Keratinocyte (primary cell): Measurements from ENCODE around the gene ADGRA1. TPM values are rescaled to one million over a fixed set of nuclear protein-coding genes. Genes with fewer than 3 reads are reported as not detected.

Experiments used
- DNase-seq: peaks from one replicate; pipeline ENCODE4 v3.0.0-alpha.2; 2011; ENCODE audit warnings: low read depth, missing footprints, low spot score
- FAIRE-seq: peaks from 2 replicates; lab custom pipeline; 2011; peaks lifted over from hg19 to GRCh38; lab: Jason Lieb, UNC
- H2AFZ ChIP-seq: 2 replicates; pipeline ENCODE4 v1.6.0; 2012; ENCODE audit warnings: low read length, control low read depth, inconsistent platforms; ENCODE audit not compliant: control insufficient read depth
- H3K27ac ChIP-seq: 2 replicates; pipeline ENCODE4 v1.5.1; 2011; ENCODE audit warnings: low read length; ENCODE audit not compliant: control insufficient read depth, insufficient read depth
- H3K27me3 ChIP-seq: 3 replicates; pipeline ENCODE4 v1.6.0; 2011; ENCODE audit warnings: low read length; ENCODE audit not compliant: control insufficient read depth, insufficient read depth; ENCODE audit errors: extremely low read depth
- H3K36me3 ChIP-seq, 2 experiments: 2 replicates in 1 of 2; 3 replicates in 1 of 2; pipeline ENCODE4 v1.5.1; 2011; ENCODE audit warnings: low read length in 2 of 2, mild to moderate bottlenecking in 1 of 2; ENCODE audit not compliant: control insufficient read depth in 2 of 2, insufficient read depth in 2 of 2; ENCODE audit errors: extremely low read depth in 1 of 2
- H3K4me1 ChIP-seq: 3 replicates; pipeline ENCODE4 v1.5.1; 2011; ENCODE audit warnings: low read length; ENCODE audit not compliant: control insufficient read depth, insufficient read depth; ENCODE audit errors: extremely low read depth
- H3K4me2 ChIP-seq: 3 replicates; pipeline ENCODE4 v1.6.0; 2011; ENCODE audit warnings: low read depth, low read length; ENCODE audit not compliant: control insufficient read depth, insufficient read depth; ENCODE audit errors: extremely low read depth
- H3K4me3 ChIP-seq, 3 experiments: fragments of 200-600 bp in 1 of 3; sonication (generic) in 1 of 3; 2 replicates in 2 of 3; 3 replicates in 1 of 3; pipeline ENCODE4 v1.5.1; 2011 to 2016; ENCODE audit warnings: low read length in 3 of 3, mild to moderate bottlenecking in 3 of 3, control low read depth in 2 of 3, inconsistent platforms in 1 of 3, low read depth in 1 of 3, mixed read lengths in 1 of 3, mixed run types in 1 of 3, moderate library complexity in 1 of 3; ENCODE audit not compliant: control insufficient read depth in 2 of 3, insufficient read depth in 2 of 3; ENCODE audit errors: extremely low read depth in 1 of 3
- H3K79me2 ChIP-seq: 2 replicates; pipeline ENCODE4 v1.6.0; 2012; ENCODE audit warnings: low read length; ENCODE audit not compliant: control insufficient read depth, insufficient read depth
- H3K9ac ChIP-seq: 3 replicates; pipeline ENCODE4 v1.6.0; 2011; ENCODE audit warnings: low read length; ENCODE audit not compliant: control insufficient read depth, insufficient read depth; ENCODE audit errors: extremely low read depth
- H3K9me1 ChIP-seq: 3 replicates; pipeline ENCODE4 v1.6.0; 2011; ENCODE audit warnings: low read length; ENCODE audit not compliant: control insufficient read depth, insufficient read depth; ENCODE audit errors: extremely low read depth
- H3K9me3 ChIP-seq: 2 replicates; pipeline ENCODE4 v1.5.1; 2012; ENCODE audit warnings: low read depth, low read length; ENCODE audit not compliant: control insufficient read depth
- H4K20me1 ChIP-seq: 3 replicates; pipeline ENCODE4 v1.6.0; 2011; ENCODE audit warnings: low read length; ENCODE audit not compliant: control insufficient read depth, insufficient read depth; ENCODE audit errors: extremely low read depth
- CTCF ChIP-seq, 3 experiments: IDR thresholded peaks in 1 of 3; conservative IDR thresholded peaks in 1 of 3; optimal IDR thresholded peaks in 1 of 3; 2 replicates in 2 of 3; 3 replicates in 1 of 3; pipeline versions ENCODE3 to v1.5.1; 2011; ENCODE audit warnings: low read length in 3 of 3, mild to moderate bottlenecking in 3 of 3, moderate library complexity in 2 of 3, control low read depth in 1 of 3, inconsistent platforms in 1 of 3; ENCODE audit not compliant: insufficient read depth in 2 of 3; ENCODE audit errors: extremely low read depth in 1 of 3
- EZH2 ChIP-seq: IDR thresholded peaks from one replicate; pipeline ENCODE4 v1.6.1; 2012; ENCODE audit warnings: inconsistent platforms, mild to moderate bottlenecking, low read length, moderate library complexity
- dilution Hi-C: fragments of 300-500 bp; cut with MboI; formaldehyde crosslinking; loops from one replicate; pipeline ENCODE4 v1.7.0; 2020; ENCODE audit warnings: low sequenced_read_pairs; ENCODE audit not compliant: extremely low pct_ligation_motif_present
- polyA plus RNA-seq, 5 experiments: library from polyadenylated mRNA; depleted of rRNA in 3 of 5; stranded (reverse) in 3 of 5; stranded (forward) in 1 of 5; unstranded in 1 of 5; fragments of >200 nt; gene quantifications; 1 replicate in 1 of 5; 2 replicates in 3 of 5; 3 replicates in 1 of 5; pipeline versions ENCODE4 v1.2.1 to v1.2.3, GENCODE V29; 2011 to 2012; ENCODE audit warnings: missing spikeins in 2 of 5, low read depth in 1 of 5, low replicate concordance in 1 of 5

Gene ADGRA1
- polyA plus RNA-seq, 1 donor (not counting 4 experiments of a cell fraction or from before 2014, with no cell fraction given): not detected

DNA sequence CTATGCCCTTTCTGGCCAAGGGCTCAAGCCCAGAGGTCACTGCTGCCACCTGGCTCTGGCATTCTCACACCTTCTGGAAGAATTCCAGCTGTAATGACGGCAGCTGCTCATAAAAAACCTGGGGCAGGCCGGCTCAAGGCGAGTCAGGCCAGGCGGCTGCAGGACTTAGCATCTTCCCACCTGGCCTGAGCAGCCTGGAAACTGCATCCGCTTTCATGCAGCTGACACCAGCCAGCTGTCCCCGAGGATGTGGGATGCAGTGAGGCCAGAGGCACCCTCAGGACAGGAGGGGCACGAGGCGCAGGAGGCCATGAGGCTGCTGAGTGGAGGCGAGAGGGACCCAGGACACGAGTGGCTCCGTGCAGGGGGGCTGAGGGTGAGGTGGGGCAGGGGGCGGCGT, 47.5 kb upstream of the ADGRA1 start:
- DNase-seq (no peak), FAIRE-seq (no peak)
- H3K4me2 ChIP-seq: no peak overlapping the region
- H3K9me1 ChIP-seq: no peaks in the 10 kb centered on the region
- no peaks in the 10 kb centered on the region for H3K4me1 ChIP-seq
- no peaks in the 10 kb centered on the region for H3K36me3 ChIP-seq
- TF ChIP-seq CTCF (optimal IDR thresholded peaks at IDR 0.05 in 1 of 3, IDR thresholded peaks at IDR 0.05 in 1 of 3, conservative IDR thresholded peaks at IDR 0.05 in 1 of 3; ENCODE audit: extremely low read depth in 1 of 3, insufficient read depth in 2 of 3, low read length in 3 of 3) (no peak), EZH2 (no peak)
- no peaks in the 10 kb centered on the region for H3K9me3 ChIP-seq
- no peak overlapping the region for H3K9ac ChIP-seq
- H4K20me1 ChIP-seq: no peaks in the 10 kb centered on the region
- H2AFZ ChIP-seq: no peak overlapping the region
- no peak overlapping the region for H3K27ac ChIP-seq
- dilution Hi-C loops: loop anchor here (10.0 kb wide), 1 partner anchor 45 kb away; no protein-coding TSS in a partner anchor
- H3K79me2 ChIP-seq: no peaks in the 10 kb centered on the region
- no peak overlapping the region for H3K4me3 ChIP-seq
- H3K27me3 ChIP-seq: peaks cover 24% of the 10 kb centered on the region

DNA sequence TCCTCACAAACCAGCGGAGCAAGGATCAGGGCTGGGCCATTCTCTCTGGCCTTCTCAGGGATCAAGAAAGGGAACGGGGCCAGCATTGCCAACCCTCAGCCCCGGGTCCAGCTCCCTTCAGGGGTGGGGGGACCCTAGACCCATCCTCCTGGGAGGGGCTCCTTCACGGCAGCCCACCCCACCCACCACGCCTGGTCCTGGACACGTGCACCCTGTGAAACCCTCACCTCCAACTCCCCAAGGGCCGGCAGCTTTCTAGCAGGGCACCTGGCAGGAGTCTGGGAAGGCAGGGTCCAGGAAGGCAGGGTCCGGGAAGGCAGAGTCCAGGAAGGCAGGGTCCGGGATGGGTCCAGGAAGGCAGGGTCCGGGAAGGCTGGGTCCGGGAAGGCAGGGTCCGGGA, 46.6 kb upstream of the ADGRA1 start:
- Histone ChIP-seq H3K4me1 (no peaks in the 10 kb centered on the region), H3K79me2 (no peaks in the 10 kb centered on the region), H3K9me3 (peaks cover 2% of the 10 kb centered on the region), H3K4me3 (no peak overlapping the region), H2AFZ (no peak overlapping the region), H3K27ac (no peak overlapping the region), H3K4me2 (no peak overlapping the region), H3K9me1 (no peaks in the 10 kb centered on the region), H3K36me3 (no peaks in the 10 kb centered on the region), H3K27me3 (peaks cover 29% of the 10 kb centered on the region), H3K9ac (no peak overlapping the region), H4K20me1 (no peaks in the 10 kb centered on the region)
- no peak for FAIRE-seq
- TF ChIP-seq EZH2: no peak
- no peak for TF ChIP-seq CTCF (optimal IDR thresholded peaks at IDR 0.05 in 1 of 3, IDR thresholded peaks at IDR 0.05 in 1 of 3, conservative IDR thresholded peaks at IDR 0.05 in 1 of 3; ENCODE audit: extremely low read depth in 1 of 3, insufficient read depth in 2 of 3, low read length in 3 of 3)
- dilution Hi-C loops: loop anchor here (10.0 kb wide), 1 partner anchor 46 kb away; no protein-coding TSS in a partner anchor
- DNase-seq: no peak
